ENCODE results near the gene EIF4E2.

- TF ChIP-seq EZH2 (IDR thresholded peaks at IDR 0.05; ENCODE audit: borderline replicate concordance, low read depth, low read length, severe bottlenecking) = no peak
- TF ChIP-seq CTCF (IDR thresholded peaks at IDR 0.05; ENCODE audit: borderline replicate concordance, extremely low read depth, low read length, poor library complexity, severe bottlenecking) = no peak
These were observed 12.1 kb downstream of the EIF4E2 start for GRCh38 chr2:232562515-232563151.
